ENCODE data around the gene TPO.

GRCh38 chr2:1541040-1541439 lies 127.8 kb downstream of the TPO start:
- TF ChIP-seq POLR2A (IDR thresholded peaks at IDR 0.05) (no peak), CTCF (IDR thresholded peaks at IDR 0.05) (no peak)

Data from thyroid gland (tissue), 4 donors.